Astrocyte of the cerebellum (primary cell): ENCODE results near the gene GAREM2.

Source experiments
- DNase-seq: peaks from one replicate; pipeline ENCODE4 v3.0.0-alpha.2; 2011; ENCODE audit warnings: low read depth
- H3K4me3 ChIP-seq: 2 replicates; pipeline ENCODE4 v1.5.1; 2011; ENCODE audit warnings: mild to moderate bottlenecking, low read depth, low read length, moderate library complexity
- CTCF ChIP-seq: IDR thresholded peaks from 2 replicates; pipeline ENCODE4 v1.5.1; 2012; ENCODE audit warnings: low read length, low read depth, moderate library complexity, mild to moderate bottlenecking; ENCODE audit errors: missing control alignments
- in situ Hi-C: cut with HindIII; loops from 2 replicates; pipeline ENCODE4 v1.10.0; 2017; ENCODE audit warnings: low sequenced_read_pairs

The GAREM2 gene

DNA sequence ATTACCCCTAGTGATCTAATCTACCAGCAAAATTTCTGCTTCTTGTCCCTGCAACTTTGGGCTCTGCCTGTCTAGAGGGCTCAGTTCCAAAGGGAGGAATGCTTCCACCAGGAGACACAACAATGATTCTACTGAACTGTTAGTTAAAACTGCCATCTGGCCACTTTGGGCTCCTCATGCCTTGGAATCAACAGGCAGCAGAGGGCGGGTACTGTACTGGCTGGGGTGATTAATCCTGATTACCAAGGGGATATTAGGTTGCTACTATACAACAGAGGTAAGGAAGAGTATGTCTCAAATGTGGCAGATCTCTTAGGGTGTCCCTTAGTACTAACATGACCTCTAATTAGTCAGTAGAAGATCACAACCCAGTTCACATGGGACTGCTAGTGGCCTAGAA lies 50.1 kb downstream of the GAREM2 start:
- no peak for TF ChIP-seq CTCF
- in situ Hi-C loops = no loop called here
- H3K4me3 ChIP-seq = no peak overlapping the region
- DNase-seq = no peak

GRCh38 chr2:26224095-26224494 lies 51.2 kb downstream of the GAREM2 start:
- in situ Hi-C loops = no loop called here
- TF ChIP-seq CTCF = no peak
- no peak for DNase-seq
- no peak overlapping the region for H3K4me3 ChIP-seq

- TF ChIP-seq CTCF = no peak
- in situ Hi-C loops = no loop called here
- no peak for DNase-seq
- H3K4me3 ChIP-seq = no peak overlapping the region
Observed at GRCh38 chr2:26229595-26229994, 56.7 kb downstream of the GAREM2 start.

GRCh38 chr2:26230806-26231205 lies 57.9 kb downstream of the GAREM2 start:
- TF ChIP-seq CTCF = no peak
- DNase-seq = no peak
- in situ Hi-C loops = no loop called here
- no peak overlapping the region for H3K4me3 ChIP-seq

- no peak overlapping the region for H3K4me3 ChIP-seq
- no peak for DNase-seq
- TF ChIP-seq CTCF = peak; percentile 30
- in situ Hi-C loops = no loop called here
Observed at GRCh38 chr2:26235089-26235488, 62.2 kb downstream of the GAREM2 start.

DNA sequence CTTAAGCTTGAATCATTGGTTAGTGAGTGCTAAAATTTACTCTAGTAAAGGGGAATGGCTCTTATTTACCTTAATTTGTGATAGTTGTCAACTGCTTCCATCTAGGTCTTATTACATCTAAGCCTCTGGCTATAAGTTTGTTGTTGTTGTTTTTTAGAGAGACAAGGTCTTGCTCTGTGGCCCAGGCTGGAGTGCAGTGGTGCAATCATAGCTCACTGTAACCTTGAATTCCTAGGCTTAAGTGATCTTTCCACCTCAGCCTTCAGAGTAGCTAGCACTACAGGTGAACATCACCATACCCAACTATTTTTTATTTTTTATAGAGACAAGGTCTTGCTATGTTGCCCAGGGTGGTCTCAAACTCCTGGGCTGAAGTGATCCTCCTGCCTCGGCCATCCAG lies 65.0 kb downstream of the GAREM2 start:
- H3K4me3 ChIP-seq = no peak overlapping the region
- TF ChIP-seq CTCF = no peak
- in situ Hi-C loops = no loop called here
- no peak for DNase-seq
